Neural cell (in vitro differentiated cells): Measurements from ENCODE around the gene TBC1D19. TPM values are rescaled to one million over a fixed set of nuclear protein-coding genes. Genes with fewer than 3 reads are reported as not detected.
"Not testable (repeated sequence)": the region's sequence is repeated elsewhere in the genome, so short reads cannot be mapped to it uniquely, and the experiment has no call there.

ENCODE experiments used
- H2AFZ ChIP-seq: fragments of 200-600, 300-800 bp; sonication (generic), shearing (Covaris generic); 2 replicates; pipeline ENCODE4 v1.6.0; 2014; ENCODE audit warnings: low read depth, mild to moderate bottlenecking, antibody characterized with exemption, low read length, moderate library complexity
- H3F3A ChIP-seq: fragments of 200-600 bp; shearing (Covaris generic); 2 replicates; pipeline ENCODE4 v1.6.1; 2016; ENCODE audit warnings: mild to moderate bottlenecking, moderate library complexity, mixed read lengths, antibody characterized with exemption, low read length; ENCODE audit not compliant: insufficient read depth, poor library complexity, severe bottlenecking
- H3K27ac ChIP-seq: fragments of 200-600, 300-800 bp; sonication (generic), shearing (Covaris generic); 2 replicates; pipeline ENCODE4 v1.5.1; 2014; ENCODE audit warnings: mild to moderate bottlenecking, low read length, moderate library complexity
- H3K27me3 ChIP-seq: fragments of 300-800, 200-600 bp; sonication (generic), shearing (Covaris generic); 2 replicates; pipeline ENCODE4 v1.6.0; 2014; ENCODE audit warnings: mild to moderate bottlenecking, low read depth, low read length, moderate library complexity; ENCODE audit not compliant: insufficient read depth
- H3K36me3 ChIP-seq: fragments of 300-800, 200-600 bp; sonication (generic), shearing (Covaris generic); 2 replicates; pipeline ENCODE4 v1.5.1; 2014; ENCODE audit warnings: mild to moderate bottlenecking, antibody characterized with exemption, low read length, moderate library complexity; ENCODE audit not compliant: insufficient read depth
- H3K4me2 ChIP-seq: fragments of 300-800, 200-600 bp; sonication (generic), shearing (Covaris generic); 2 replicates; pipeline ENCODE4 v1.6.0; 2014; ENCODE audit warnings: mild to moderate bottlenecking, low read length
- H3K4me3 ChIP-seq: fragments of 300-800, 200-600 bp; sonication (generic), shearing (Covaris generic); 2 replicates; pipeline ENCODE4 v1.5.1; 2014; ENCODE audit warnings: mild to moderate bottlenecking, low read length, moderate library complexity
- H3K79me2 ChIP-seq: fragments of 200-600 bp; shearing (Covaris generic); replicated peaks from 2 replicates; pipeline ENCODE4 v1.6.0; 2014; ENCODE audit warnings: mild to moderate bottlenecking, low read length, moderate library complexity; ENCODE audit not compliant: insufficient read depth
- H3K9ac ChIP-seq: fragments of 300-800, 200-600 bp; sonication (generic), shearing (Covaris generic); 2 replicates; pipeline ENCODE4 v1.6.1; 2016; ENCODE audit warnings: mild to moderate bottlenecking, low read length, mixed read lengths
- H3K9me2 ChIP-seq: fragments of 200-600 bp; shearing (Covaris generic); 2 replicates; pipeline ENCODE4 v1.6.1; 2016; ENCODE audit warnings: mild to moderate bottlenecking, low read length, mixed read lengths; ENCODE audit not compliant: insufficient read depth
- H3K9me3 ChIP-seq: fragments of 200-600, 300-800 bp; sonication (generic), shearing (Covaris generic); 2 replicates; pipeline ENCODE4 v1.6.1; 2016; ENCODE audit warnings: mild to moderate bottlenecking, mixed run types, low read length, moderate library complexity, mixed read lengths
- H4K20me1 ChIP-seq: fragments of 200-600 bp; shearing (Covaris generic); 2 replicates; pipeline ENCODE4 v1.6.1; 2016; ENCODE audit warnings: mild to moderate bottlenecking, mixed run types; ENCODE audit not compliant: insufficient read depth
- EP300 ChIP-seq: fragments of 450-650 bp; conservative IDR thresholded peaks from 2 replicates; pipeline ENCODE4 v1.6.1; 2014; ENCODE audit warnings: antibody characterized with exemption, mild to moderate bottlenecking, moderate library complexity; ENCODE audit not compliant: poor library complexity, severe bottlenecking
- EZH2 ChIP-seq: fragments of 200-600, 300-800 bp; shearing (Covaris generic), sonication (generic); IDR thresholded peaks from 2 replicates; pipeline ENCODE4 v1.6.1; 2014; ENCODE audit warnings: antibody characterized with exemption, low read length, borderline replicate concordance, mild to moderate bottlenecking; ENCODE audit not compliant: insufficient read depth, poor library complexity, severe bottlenecking
- MXI1 ChIP-seq: fragments of 450-650 bp; conservative IDR thresholded peaks from 2 replicates; pipeline ENCODE4 v1.6.1; 2014; ENCODE audit warnings: antibody characterized with exemption, mild to moderate bottlenecking; ENCODE audit not compliant: poor library complexity, severe bottlenecking
- RAD21 ChIP-seq: fragments of 450-650 bp; conservative IDR thresholded peaks from 2 replicates; pipeline ENCODE4 v1.6.1; 2014; ENCODE audit warnings: antibody characterized with exemption, mild to moderate bottlenecking, moderate library complexity
- REST ChIP-seq: IDR thresholded peaks from 2 replicates; pipeline ENCODE4 v1.6.1; 2012; ENCODE audit warnings: borderline replicate concordance
- SMC3 ChIP-seq: fragments of 450-650 bp; conservative IDR thresholded peaks from 2 replicates; pipeline ENCODE4 v1.6.1; 2014; ENCODE audit warnings: antibody characterized with exemption, mild to moderate bottlenecking, moderate library complexity; ENCODE audit not compliant: poor library complexity
- TAF1 ChIP-seq: IDR thresholded peaks from 2 replicates; pipeline ENCODE4 v1.6.1; 2012; ENCODE audit warnings: low read depth
- polyA plus RNA-seq: library from polyadenylated mRNA; depleted of rRNA; stranded (reverse); fragments of >200 nt; gene quantifications from 2 replicates; pipeline ENCODE4 v1.2.3, GENCODE V29; 2014

The TBC1D19 gene
- polyA plus RNA-seq, 1 donor from 2014 or later = 23.1 TPM

- Histone ChIP-seq H3K27me3 (no peaks in the 10 kb centered on the region), H3K27ac (no peak overlapping the region), H3K9me2 (no peaks in the 10 kb centered on the region), H3K36me3 (peaks cover 3% of the 10 kb centered on the region), H3K4me3 (no peak overlapping the region), H4K20me1 (no peaks in the 10 kb centered on the region), H2AFZ (no peak overlapping the region), H3K9me3 (no peaks in the 10 kb centered on the region), H3K79me2 (no peaks in the 10 kb centered on the region), H3K4me2 (no peak overlapping the region), H3K9ac (no peak overlapping the region), H3F3A (no peaks in the 10 kb centered on the region)
- no peak for TF ChIP-seq REST
Measured at GRCh38 chr4:26622913-26623312, 39.0 kb downstream of the TBC1D19 start.

- H3F3A ChIP-seq, H3K36me3 ChIP-seq, H3K27me3 ChIP-seq, H3K27ac ChIP-seq, H4K20me1 ChIP-seq, H2AFZ ChIP-seq, H3K79me2 ChIP-seq, H3K4me2 ChIP-seq, H3K9me2 ChIP-seq, H3K9me3 ChIP-seq, H3K4me3 ChIP-seq, H3K9ac ChIP-seq: not testable (repeated sequence)
Measured at GRCh38 chr4:26626658-26627057, 42.8 kb downstream of the TBC1D19 start.

- Histone ChIP-seq H3K9me2 (no peaks in the 10 kb centered on the region), H3K27me3 (no peaks in the 10 kb centered on the region), H3K9ac (no peak overlapping the region), H2AFZ (no peak overlapping the region), H3K36me3 (peaks cover 4% of the 10 kb centered on the region), H4K20me1 (no peaks in the 10 kb centered on the region), H3K4me2 (no peak overlapping the region), H3K27ac (no peak overlapping the region), H3F3A (no peaks in the 10 kb centered on the region), H3K9me3 (no peaks in the 10 kb centered on the region), H3K4me3 (no peak overlapping the region), H3K79me2 (no peaks in the 10 kb centered on the region)
- TF ChIP-seq MXI1 (no peak), TAF1 (no peak), REST (no peak), EP300 (no peak), SMC3 (no peak), RAD21 (no peak), EZH2 (no peak)
Measured at GRCh38 chr4:26632916-26633315, 49.0 kb downstream of the TBC1D19 start.
